Measurements from ENCODE around the gene FAM210A.
A peak's percentile ranks its signal among the peaks of the same experiment; 100 is the strongest.

- peak; percentile 80 to 89 (median 85) for TF ChIP-seq CTCF (IDR thresholded peaks at IDR 0.05)
- TF ChIP-seq POLR2A (IDR thresholded peaks at IDR 0.05; ENCODE audit: low read depth): no peak
Observed at GRCh38 chr18:13629841-13630715, 96.3 kb downstream of the FAM210A start.
